ENCODE measurements around the gene CDC42BPG.

The CDC42BPG gene

GRCh38 chr11:64805481-64805880 lies 39.0 kb downstream of the CDC42BPG start:
- H3K27me3 ChIP-seq (ENCODE audit: insufficient read depth, low read length) = no peaks in the 10 kb centered on the region
- H3K27ac ChIP-seq (ENCODE audit: low read depth, low read length, poor library complexity, severe bottlenecking) = peak overlapping the region; percentile 22
- H3K9me2 ChIP-seq (ENCODE audit: low read depth, low read length) = no peaks in the 10 kb centered on the region
- TF ChIP-seq EZH2 (IDR thresholded peaks at IDR 0.05; ENCODE audit: borderline replicate concordance, low read length) = no peak
- TF ChIP-seq, protein P1, sequence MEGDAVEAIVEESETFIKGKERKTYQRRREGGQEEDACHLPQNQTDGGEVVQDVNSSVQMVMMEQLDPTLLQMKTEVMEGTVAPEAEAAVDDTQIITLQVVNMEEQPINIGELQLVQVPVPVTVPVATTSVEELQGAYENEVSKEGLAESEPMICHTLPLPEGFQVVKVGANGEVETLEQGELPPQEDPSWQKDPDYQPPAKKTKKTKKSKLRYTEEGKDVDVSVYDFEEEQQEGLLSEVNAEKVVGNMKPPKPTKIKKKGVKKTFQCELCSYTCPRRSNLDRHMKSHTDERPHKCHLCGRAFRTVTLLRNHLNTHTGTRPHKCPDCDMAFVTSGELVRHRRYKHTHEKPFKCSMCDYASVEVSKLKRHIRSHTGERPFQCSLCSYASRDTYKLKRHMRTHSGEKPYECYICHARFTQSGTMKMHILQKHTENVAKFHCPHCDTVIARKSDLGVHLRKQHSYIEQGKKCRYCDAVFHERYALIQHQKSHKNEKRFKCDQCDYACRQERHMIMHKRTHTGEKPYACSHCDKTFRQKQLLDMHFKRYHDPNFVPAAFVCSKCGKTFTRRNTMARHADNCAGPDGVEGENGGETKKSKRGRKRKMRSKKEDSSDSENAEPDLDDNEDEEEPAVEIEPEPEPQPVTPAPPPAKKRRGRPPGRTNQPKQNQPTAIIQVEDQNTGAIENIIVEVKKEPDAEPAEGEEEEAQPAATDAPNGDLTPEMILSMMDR (IDR thresholded peaks at IDR 0.05; ENCODE audit: low read length) = no peak
- peaks cover 42% of the 10 kb centered on the region; the same call in 1 of the 2 replicates for H3K36me3 ChIP-seq (ENCODE audit: insufficient read depth, low read length)
- no peak overlapping the region for H3K9ac ChIP-seq (ENCODE audit: low read length)
- no peak overlapping the region for H3K4me2 ChIP-seq (ENCODE audit: low read length)
- H3K79me2 ChIP-seq (ENCODE audit: insufficient read depth, low read length) = no peaks in the 10 kb centered on the region
- H4K20me1 ChIP-seq (ENCODE audit: insufficient read depth, low read length) = no peaks in the 10 kb centered on the region
- no peaks in the 10 kb centered on the region for H3F3A ChIP-seq (ENCODE audit: insufficient read depth, low read length)
- H3K4me3 ChIP-seq (ENCODE audit: low read depth, low read length, poor library complexity, severe bottlenecking) = no peak overlapping the region
- H3K9me3 ChIP-seq (ENCODE audit: low read length) = no peaks in the 10 kb centered on the region
- H2AFZ ChIP-seq (ENCODE audit: low read length) = no peak overlapping the region
- peaks cover 45% of the 10 kb centered on the region for H3K4me1 ChIP-seq (ENCODE audit: insufficient read depth, low read length, severe bottlenecking)

DNA sequence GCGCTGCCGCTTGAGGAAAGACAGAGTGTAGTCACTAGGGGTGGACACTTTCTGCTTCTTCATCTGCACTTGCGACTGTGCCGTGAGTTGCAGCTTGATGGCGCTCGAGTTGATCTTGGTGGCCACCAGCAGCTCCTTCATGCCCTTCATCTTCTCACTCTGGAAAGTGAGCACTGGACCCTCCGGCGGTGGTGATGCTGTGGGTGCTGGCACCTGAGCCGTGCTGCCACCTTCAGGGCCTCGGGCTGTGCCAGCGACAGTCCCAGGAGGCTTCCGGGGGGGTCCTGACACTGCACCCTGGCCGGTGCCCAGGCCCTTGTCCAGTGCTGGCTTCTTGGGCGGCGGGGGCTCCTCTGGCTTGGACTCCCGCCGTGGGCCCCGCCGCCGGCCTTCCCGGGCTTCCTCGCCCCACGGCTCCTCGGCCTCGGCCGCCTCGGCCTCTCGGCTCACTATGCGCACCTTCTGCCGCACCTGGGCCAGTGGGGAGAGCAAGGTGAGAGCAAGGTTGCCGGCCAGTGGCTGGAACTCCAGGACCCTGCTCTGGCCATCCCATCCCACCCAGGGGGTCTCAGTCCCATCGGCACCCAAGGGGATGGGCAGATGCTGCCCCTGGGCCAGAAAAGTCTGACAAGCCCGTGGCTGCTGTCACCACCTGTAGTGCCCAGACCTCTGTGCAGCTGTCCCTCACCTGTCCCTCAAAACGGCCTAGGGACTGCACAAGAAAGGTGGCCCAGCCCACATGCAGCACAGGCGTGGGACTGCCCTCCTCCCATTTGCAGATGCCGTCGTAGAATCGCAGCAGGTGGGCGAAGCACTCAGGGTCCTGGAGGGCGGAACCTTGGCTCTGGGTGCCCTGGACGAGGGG lies 39.9 kb downstream of the CDC42BPG start:
- no peaks in the 10 kb centered on the region for H3K79me2 ChIP-seq (ENCODE audit: insufficient read depth, low read length)
- no peaks in the 10 kb centered on the region for H3K9me3 ChIP-seq (ENCODE audit: low read length)
- no peak overlapping the region for H3K4me3 ChIP-seq (ENCODE audit: low read depth, low read length, poor library complexity, severe bottlenecking)
- no peaks in the 10 kb centered on the region for H3K27me3 ChIP-seq (ENCODE audit: insufficient read depth, low read length)
- H3K4me2 ChIP-seq (ENCODE audit: low read length) = peak overlapping the region; percentile 79
- H3F3A ChIP-seq (ENCODE audit: insufficient read depth, low read length) = no peaks in the 10 kb centered on the region
- H2AFZ ChIP-seq (ENCODE audit: low read length) = no peak overlapping the region
- peaks cover 49% of the 10 kb centered on the region; the same call in 1 of the 2 replicates for H3K36me3 ChIP-seq (ENCODE audit: insufficient read depth, low read length)
- no peak for TF ChIP-seq EZH2 (IDR thresholded peaks at IDR 0.05; ENCODE audit: borderline replicate concordance, low read length)
- TF ChIP-seq, protein P1 (IDR thresholded peaks at IDR 0.05; ENCODE audit: low read length) = peak; percentile 68
- H3K9ac ChIP-seq (ENCODE audit: low read length) = peak overlapping the region; percentile 68; the same call in 1 of the 2 replicates
- peaks cover 52% of the 10 kb centered on the region for H3K4me1 ChIP-seq (ENCODE audit: insufficient read depth, low read length, severe bottlenecking)
- H4K20me1 ChIP-seq (ENCODE audit: insufficient read depth, low read length) = no peaks in the 10 kb centered on the region
- H3K27ac ChIP-seq (ENCODE audit: low read depth, low read length, poor library complexity, severe bottlenecking) = peak overlapping the region; percentile 68
- H3K9me2 ChIP-seq (ENCODE audit: low read depth, low read length) = no peaks in the 10 kb centered on the region

- H3K9me2 ChIP-seq (ENCODE audit: low read depth, low read length) = no peaks in the 10 kb centered on the region
- peak overlapping the region; percentile 79 for H3K4me2 ChIP-seq (ENCODE audit: low read length)
- TF ChIP-seq EZH2 (IDR thresholded peaks at IDR 0.05; ENCODE audit: borderline replicate concordance, low read length) = no peak
- TF ChIP-seq, protein P1 (IDR thresholded peaks at IDR 0.05; ENCODE audit: low read length) = no peak
- H3F3A ChIP-seq (ENCODE audit: insufficient read depth, low read length) = no peaks in the 10 kb centered on the region
- no peak overlapping the region for H2AFZ ChIP-seq (ENCODE audit: low read length)
- H3K9ac ChIP-seq (ENCODE audit: low read length) = peak overlapping the region; percentile 68
- peaks cover 56% of the 10 kb centered on the region; the same call in 1 of the 2 replicates for H3K36me3 ChIP-seq (ENCODE audit: insufficient read depth, low read length)
- H3K27ac ChIP-seq (ENCODE audit: low read depth, low read length, poor library complexity, severe bottlenecking) = peak overlapping the region; percentile 68
- no peaks in the 10 kb centered on the region for H4K20me1 ChIP-seq (ENCODE audit: insufficient read depth, low read length)
- H3K27me3 ChIP-seq (ENCODE audit: insufficient read depth, low read length) = no peaks in the 10 kb centered on the region
- peak overlapping the region; percentile 66 for H3K4me3 ChIP-seq (ENCODE audit: low read depth, low read length, poor library complexity, severe bottlenecking)
- H3K9me3 ChIP-seq (ENCODE audit: low read length) = no peaks in the 10 kb centered on the region
- H3K4me1 ChIP-seq (ENCODE audit: insufficient read depth, low read length, severe bottlenecking) = peaks cover 50% of the 10 kb centered on the region
- H3K79me2 ChIP-seq (ENCODE audit: insufficient read depth, low read length) = no peaks in the 10 kb centered on the region
Measured at GRCh38 chr11:64803846-64804345, 40.6 kb downstream of the CDC42BPG start.
